Measurements from ENCODE around the gene SPATA24.
A peak's percentile ranks its signal among the peaks of the same experiment; 100 is the strongest.

SPATA24 gene

DNA sequence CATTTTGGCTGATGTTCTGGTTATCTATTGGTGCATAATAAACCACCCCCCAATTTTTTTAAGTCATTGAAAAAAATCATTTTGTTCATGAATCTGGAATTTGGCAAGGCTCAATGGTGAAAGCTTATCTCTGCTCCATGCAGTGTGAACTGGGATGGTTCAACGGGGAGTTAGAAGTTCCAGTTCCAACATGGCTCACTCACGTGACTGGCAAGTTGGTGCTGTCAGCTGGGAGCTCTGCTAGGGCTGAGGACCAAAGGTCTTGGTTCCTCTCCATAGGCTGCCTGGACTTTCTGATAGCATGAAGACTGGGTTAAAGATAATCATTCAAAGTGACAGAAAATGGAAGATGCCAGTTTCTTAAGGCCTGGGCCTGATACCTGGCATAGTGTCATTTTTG is 3.1 kb upstream of the SPATA24 start:
- CTCF ChIA-PET: interaction anchor here (1.0 kb wide), 1 partner anchor 106 kb away, joined by 3 read pairs; no protein-coding TSS in a partner anchor
- H3K27ac ChIP-seq: no peak overlapping the region

GRCh38 chr5:139404484-139404840 is 573 bp upstream of the SPATA24 start:
- CTCF ChIA-PET: interaction anchor here (0.7 kb wide), 1 partner anchor 18 kb away, joined by 3 read pairs; no protein-coding TSS in a partner anchor
- TF ChIP-seq CTCF (conservative IDR thresholded peaks at IDR 0.05; ENCODE audit: low read depth): no peak
- POLR2A ChIA-PET (ENCODE audit: low non-redundant PET): interaction anchor here (0.6 to 1.6 kb wide), 2 partner anchors 11 to 124 kb away, joined by 6 read pairs; no protein-coding TSS in a partner anchor
- peak overlapping the region; percentile 95 for H3K27ac ChIP-seq
- DNase-seq (ENCODE audit: low spot score): no peak

More for the DNA sequence above, 3.1 kb upstream of the SPATA24 start:
- DNase-seq (ENCODE audit: low spot score): no peak
- POLR2A ChIA-PET (ENCODE audit: low non-redundant PET): no interaction called here
- no peak for TF ChIP-seq CTCF (conservative IDR thresholded peaks at IDR 0.05; ENCODE audit: low read depth)

- no peak for DNase-seq (ENCODE audit: low spot score)
- H3K27ac ChIP-seq: peak overlapping the region; percentile 95
- no peak for TF ChIP-seq CTCF (conservative IDR thresholded peaks at IDR 0.05; ENCODE audit: low read depth)
- ChIA-PET POLR2A (ENCODE audit: low non-redundant PET) (interaction anchor here (1.1 to 1.6 kb wide), 2 partner anchors 12 to 42 kb away, joined by 3 to 6 read pairs; no protein-coding TSS in a partner anchor), CTCF (interaction anchor here (1.0 kb wide), 1 partner anchor 98 kb away, joined by 3 read pairs; no protein-coding TSS in a partner anchor)
Measured at GRCh38 chr5:139403418-139403786, 487 bp downstream of the SPATA24 start.

- TF ChIP-seq CTCF (conservative IDR thresholded peaks at IDR 0.05; ENCODE audit: low read depth): no peak; the same call in 1 of the 2 replicates
- CTCF ChIA-PET: interaction anchor here (1.0 kb wide), 1 partner anchor 97 kb away, joined by 3 read pairs; no protein-coding TSS in a partner anchor
- DNase-seq (ENCODE audit: low spot score): no peak
- peak overlapping the region; percentile 95 for H3K27ac ChIP-seq
- POLR2A ChIA-PET (ENCODE audit: low non-redundant PET): interaction anchor here (1.6 kb wide), 1 partner anchor 13 kb away, joined by 6 read pairs; no protein-coding TSS in a partner anchor
Measured at GRCh38 chr5:139402561-139403158, 1.2 kb downstream of the SPATA24 start.

- peak overlapping the region; percentile 95; the same call in 1 of the 2 replicates for H3K27ac ChIP-seq
- DNase-seq (ENCODE audit: low spot score): no peak
- ChIA-PET POLR2A (ENCODE audit: low non-redundant PET) (interaction anchor here (0.7 to 0.8 kb wide), 2 partner anchors 33 to 579 kb away, joined by 3 read pairs; no protein-coding TSS in a partner anchor), CTCF (interaction anchor here (1.0 kb wide), 1 partner anchor 72 kb away, joined by 3 read pairs; no protein-coding TSS in a partner anchor)
- TF ChIP-seq CTCF (conservative IDR thresholded peaks at IDR 0.05; ENCODE audit: low read depth): no peak
Measured at GRCh38 chr5:139401546-139401945, 2.3 kb downstream of the SPATA24 start.

- no peak overlapping the region for H3K27ac ChIP-seq
- no peak for TF ChIP-seq CTCF (conservative IDR thresholded peaks at IDR 0.05; ENCODE audit: low read depth)
- ChIA-PET CTCF (no interaction called here), POLR2A (ENCODE audit: low non-redundant PET) (no interaction called here)
- no peak for DNase-seq (ENCODE audit: low spot score)
Measured at GRCh38 chr5:139399501-139400121, 4.3 kb downstream of the SPATA24 start.

All from RWPE1 (cell line).